Uterus (tissue), 2 donors: ENCODE results near the gene ANKRD44.

Experiments
- POLR2A ChIP-seq, 2 donors: fragments of 450-650 bp; IDR thresholded peaks; one replicate each; pipeline ENCODE4 v1.6.1; 2016; ENCODE audit warnings: antibody characterized with exemption in 2 of 2, mild to moderate bottlenecking in 1 of 2, moderate library complexity in 1 of 2
- TF ChIP-seq, protein P1 (sequence below), 4 experiments: fragments of 200-600 bp in 2 of 4; fragments of 450-650 bp in 2 of 4; sonication (generic) in 2 of 4; IDR thresholded peaks; one replicate each; pipeline ENCODE4 v1.5.1; 2016 to 2019; ENCODE audit warnings: antibody characterized with exemption in 4 of 4, mild to moderate bottlenecking in 2 of 4, moderate library complexity in 1 of 4

DNA sequence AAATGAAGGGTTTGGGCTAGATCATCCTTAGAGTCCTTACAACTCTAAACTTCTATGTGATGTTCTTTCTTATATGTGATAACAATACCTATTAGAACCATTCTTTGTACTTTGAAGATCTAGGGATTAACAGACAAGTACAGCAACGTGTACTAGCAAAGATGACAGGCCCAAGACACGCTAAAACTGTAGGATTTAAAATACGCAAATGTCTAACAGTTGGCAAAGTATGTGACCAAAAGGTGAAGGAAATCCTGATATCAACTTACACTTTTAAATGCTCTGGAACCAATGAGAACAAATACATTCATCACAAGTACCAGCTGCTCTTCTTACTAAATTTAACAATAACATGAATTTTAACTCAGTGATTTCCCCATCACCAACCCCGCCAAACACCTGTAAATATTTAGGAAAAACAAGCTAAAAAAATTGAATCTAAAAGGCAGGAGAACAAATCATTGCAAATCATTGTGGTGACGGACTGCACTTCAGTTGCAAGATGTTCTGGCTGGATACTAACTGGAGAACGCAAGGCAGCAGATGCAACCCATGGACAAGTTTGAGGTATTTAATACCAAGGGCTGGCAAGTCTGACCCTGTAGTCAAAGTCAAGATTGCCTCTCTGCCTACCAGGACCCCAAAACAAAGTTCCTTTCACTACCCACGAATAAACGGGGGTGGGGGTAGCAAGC is 1.4 kb downstream of the ANKRD44 start:
- TF ChIP-seq, protein P1, sequence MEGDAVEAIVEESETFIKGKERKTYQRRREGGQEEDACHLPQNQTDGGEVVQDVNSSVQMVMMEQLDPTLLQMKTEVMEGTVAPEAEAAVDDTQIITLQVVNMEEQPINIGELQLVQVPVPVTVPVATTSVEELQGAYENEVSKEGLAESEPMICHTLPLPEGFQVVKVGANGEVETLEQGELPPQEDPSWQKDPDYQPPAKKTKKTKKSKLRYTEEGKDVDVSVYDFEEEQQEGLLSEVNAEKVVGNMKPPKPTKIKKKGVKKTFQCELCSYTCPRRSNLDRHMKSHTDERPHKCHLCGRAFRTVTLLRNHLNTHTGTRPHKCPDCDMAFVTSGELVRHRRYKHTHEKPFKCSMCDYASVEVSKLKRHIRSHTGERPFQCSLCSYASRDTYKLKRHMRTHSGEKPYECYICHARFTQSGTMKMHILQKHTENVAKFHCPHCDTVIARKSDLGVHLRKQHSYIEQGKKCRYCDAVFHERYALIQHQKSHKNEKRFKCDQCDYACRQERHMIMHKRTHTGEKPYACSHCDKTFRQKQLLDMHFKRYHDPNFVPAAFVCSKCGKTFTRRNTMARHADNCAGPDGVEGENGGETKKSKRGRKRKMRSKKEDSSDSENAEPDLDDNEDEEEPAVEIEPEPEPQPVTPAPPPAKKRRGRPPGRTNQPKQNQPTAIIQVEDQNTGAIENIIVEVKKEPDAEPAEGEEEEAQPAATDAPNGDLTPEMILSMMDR (IDR thresholded peaks at IDR 0.05), result no peak
- no peak for TF ChIP-seq POLR2A (IDR thresholded peaks at IDR 0.05)
